GM10266 (cell line): ENCODE measurements around the gene VPS37D.
"Not testable (repeated sequence)": the region's sequence is repeated elsewhere in the genome, so short reads cannot be mapped to it uniquely, and the experiment has no call there.

ENCODE experiments used
- DNase-seq: peaks from one replicate; pipeline ENCODE4 v3.0.0; 2012; ENCODE audit errors: extremely low spot score
- TF ChIP-seq, protein P1 (sequence below): IDR thresholded peaks from 2 replicates; pipeline ENCODE4 v1.5.1; 2012; ENCODE audit warnings: mild to moderate bottlenecking, low read depth; ENCODE audit not compliant: control insufficient read depth, insufficient read depth; ENCODE audit errors: missing control alignments

Gene VPS37D

DNA sequence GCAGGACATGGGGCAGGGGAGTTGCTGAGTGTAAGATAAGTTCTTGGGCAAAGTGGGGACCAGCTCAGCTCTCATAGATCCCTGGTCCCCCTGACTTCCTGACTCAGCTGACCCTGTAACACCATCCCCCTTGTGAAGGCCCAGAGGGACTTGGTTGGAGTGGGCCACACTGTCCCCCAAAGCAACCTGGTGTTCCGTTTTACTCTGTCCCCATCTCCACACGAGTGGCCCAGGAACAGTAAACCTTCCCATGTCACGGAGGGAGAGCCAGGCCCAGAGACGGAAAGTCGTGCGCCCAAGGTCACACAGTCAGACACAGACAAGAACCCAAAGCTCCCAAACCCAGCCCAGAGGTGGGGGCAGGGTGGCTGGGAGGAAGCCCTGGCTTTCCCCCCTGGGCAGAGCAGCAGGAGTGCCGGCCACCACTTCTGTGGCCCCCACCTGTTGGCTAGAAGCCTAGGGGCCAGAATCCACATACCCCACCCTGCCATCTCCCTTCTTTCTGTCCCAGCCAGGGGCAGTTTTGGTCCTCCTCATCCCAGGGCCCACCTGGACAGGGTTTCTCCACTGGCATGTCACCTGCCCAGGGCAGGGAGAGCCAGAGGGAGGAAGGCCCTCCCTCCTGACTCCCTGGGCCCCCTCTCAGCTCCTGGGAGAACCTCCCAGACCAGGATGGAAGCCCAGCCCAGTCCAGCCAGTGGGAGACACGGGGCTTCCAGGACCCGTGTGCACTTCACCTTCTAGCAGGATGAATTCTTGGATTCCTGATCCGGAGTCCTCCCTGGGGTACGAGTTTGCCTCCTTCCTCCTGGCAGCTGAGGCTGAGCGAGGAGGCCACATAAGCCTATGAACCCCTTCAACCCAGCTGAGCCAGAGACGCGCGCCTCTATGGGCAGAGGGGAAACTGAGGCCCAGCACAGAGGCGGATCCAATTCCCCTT lies 20.6 kb upstream of the VPS37D start:
- no peak for DNase-seq
- TF ChIP-seq, protein P1, sequence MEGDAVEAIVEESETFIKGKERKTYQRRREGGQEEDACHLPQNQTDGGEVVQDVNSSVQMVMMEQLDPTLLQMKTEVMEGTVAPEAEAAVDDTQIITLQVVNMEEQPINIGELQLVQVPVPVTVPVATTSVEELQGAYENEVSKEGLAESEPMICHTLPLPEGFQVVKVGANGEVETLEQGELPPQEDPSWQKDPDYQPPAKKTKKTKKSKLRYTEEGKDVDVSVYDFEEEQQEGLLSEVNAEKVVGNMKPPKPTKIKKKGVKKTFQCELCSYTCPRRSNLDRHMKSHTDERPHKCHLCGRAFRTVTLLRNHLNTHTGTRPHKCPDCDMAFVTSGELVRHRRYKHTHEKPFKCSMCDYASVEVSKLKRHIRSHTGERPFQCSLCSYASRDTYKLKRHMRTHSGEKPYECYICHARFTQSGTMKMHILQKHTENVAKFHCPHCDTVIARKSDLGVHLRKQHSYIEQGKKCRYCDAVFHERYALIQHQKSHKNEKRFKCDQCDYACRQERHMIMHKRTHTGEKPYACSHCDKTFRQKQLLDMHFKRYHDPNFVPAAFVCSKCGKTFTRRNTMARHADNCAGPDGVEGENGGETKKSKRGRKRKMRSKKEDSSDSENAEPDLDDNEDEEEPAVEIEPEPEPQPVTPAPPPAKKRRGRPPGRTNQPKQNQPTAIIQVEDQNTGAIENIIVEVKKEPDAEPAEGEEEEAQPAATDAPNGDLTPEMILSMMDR: no peak

DNA sequence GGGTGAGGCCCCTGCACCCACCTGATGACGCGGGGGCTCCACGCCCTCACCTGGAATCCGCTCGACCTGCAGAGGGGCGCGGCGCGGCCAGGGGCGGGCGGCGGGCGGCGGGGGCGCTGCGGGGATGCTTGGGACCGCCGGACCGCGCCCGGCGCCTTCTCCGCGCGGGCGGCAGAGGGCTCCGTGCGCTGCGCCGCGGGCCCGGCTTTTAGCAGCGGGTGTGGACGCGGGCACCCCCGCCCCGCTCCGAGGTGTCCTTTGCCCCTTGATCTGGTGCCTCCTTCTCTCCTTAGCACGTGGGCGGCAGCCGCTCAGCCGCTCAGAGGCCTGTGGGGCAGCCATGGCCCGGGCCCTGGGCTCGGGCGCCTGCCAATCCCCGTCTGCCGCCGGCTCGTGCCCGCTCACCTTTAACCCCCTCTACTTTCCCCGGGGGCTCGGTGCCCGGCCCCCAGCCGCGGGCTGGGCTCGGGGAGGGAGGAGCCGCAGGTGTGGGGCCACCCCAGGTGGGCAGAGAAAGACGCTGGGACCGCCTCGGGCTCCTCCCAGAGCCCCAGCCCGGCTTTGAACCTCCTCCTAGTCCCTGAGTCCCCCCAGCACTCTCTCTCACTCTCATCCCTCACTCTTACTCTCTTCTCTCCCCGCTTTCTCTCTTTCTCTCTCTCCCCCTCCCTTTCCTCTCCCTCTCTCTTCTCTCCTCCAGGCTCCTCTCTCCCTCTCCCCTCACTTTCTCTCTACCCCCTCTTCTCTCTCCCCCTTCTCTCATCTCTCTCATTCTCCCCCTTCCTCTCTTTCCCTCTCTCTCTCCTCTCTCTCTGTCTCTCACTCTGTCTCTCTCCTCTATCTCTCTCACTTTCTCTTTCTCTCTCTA lies 19.7 kb upstream of the VPS37D start:
- peak; percentile 53 for DNase-seq
- TF ChIP-seq, protein P1: no peak

DNA sequence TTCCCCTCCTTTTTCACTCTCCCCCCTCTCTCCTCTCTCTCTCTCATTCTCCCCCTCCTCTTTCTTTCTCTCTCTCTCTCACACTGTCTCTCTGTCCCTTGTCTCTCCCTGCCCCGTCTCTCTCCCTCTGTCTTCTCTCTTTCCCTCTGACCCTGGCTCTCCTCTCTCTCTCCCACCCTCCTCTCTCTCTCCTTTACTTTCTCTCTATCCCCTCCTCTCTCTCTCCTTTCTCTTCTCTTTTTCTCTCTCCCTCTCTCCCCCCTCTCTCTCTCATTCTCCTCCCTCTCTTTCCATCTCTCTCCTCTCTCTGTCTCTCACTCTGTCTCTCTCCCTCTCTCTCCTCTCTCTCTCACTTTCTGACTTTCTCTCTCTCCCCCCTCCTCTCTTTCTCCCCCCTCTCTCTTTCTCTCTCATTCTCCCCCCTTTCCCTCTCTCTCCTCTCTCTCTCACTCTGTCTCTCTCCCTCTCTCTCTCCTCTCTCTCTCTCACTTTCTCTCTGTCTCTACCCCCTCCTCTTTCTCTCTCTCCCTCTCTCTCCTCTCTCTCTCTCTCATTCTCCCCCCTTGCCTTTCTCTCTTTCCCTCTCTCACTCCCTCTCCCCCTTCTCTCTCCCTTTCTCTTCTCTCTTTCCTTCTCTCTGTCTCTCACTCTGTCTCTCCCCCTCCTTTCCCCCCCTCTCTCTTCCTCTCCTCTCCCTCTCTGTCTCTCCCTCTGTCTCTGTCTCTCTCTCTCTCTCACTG lies 18.9 kb upstream of the VPS37D start:
- DNase-seq: no peak
- TF ChIP-seq, protein P1: no peak

DNA sequence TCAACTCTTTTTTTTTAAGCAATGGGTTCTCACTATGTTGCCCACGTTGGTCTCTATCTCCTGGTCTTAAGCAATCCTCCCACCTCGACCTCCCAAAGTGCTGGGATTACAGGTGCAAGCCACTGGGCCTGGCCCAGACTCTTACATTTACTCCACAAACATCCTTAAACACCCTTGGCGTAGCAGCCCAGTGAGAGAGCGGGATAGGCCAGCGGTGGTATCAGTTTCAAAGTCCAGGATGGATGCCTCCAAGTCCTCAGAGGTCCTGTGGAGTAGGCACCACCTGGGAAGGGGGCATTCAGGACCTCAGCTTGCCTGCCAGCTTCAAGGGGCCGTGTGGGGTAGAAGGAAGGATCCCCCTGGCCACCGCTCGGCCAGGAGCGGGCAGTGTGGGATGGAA lies 18.1 kb upstream of the VPS37D start:
- DNase-seq: no peak
- TF ChIP-seq, protein P1: no peak

DNA sequence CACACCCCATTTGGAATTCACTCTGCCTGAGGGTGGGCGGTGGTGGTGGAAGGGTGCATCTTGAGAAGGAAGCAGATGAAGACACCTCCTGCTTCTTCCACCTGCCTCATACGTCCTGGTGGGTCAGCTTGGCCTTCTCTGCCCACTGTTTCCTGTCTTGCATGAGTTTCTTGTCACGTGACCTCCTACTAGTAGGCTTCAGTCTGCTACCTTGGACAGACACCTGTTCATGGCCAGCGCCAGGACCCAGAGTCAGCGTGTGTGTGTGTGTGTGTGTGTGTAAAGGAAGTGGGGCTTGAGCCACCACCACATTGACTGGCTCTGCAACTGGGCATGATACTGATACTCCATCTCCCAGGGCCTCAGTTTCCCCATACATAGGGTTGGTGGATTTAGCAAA lies 17.1 kb upstream of the VPS37D start:
- TF ChIP-seq, protein P1: no peak
- DNase-seq: no peak

DNA sequence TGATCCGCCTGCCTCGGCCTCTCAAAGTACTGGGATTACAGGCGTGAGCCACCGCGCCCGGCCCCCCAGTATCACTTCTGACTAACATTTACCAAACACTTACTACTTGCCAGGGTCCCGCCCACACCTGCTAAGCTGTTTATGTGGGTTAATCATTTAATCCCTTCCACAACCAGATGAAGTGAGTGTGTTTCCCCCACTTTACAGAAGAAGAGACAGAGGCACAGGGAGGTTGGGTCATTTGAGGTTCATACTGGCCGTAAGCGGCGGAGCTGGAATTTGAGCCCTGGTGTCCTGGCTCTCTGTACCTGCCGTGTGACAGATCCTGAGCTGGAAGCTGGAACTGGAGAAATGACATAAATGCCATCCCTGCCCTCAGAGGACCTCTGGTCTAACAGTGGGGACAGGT lies 15.1 kb upstream of the VPS37D start:
- no peak for DNase-seq
- TF ChIP-seq, protein P1: no peak

DNA sequence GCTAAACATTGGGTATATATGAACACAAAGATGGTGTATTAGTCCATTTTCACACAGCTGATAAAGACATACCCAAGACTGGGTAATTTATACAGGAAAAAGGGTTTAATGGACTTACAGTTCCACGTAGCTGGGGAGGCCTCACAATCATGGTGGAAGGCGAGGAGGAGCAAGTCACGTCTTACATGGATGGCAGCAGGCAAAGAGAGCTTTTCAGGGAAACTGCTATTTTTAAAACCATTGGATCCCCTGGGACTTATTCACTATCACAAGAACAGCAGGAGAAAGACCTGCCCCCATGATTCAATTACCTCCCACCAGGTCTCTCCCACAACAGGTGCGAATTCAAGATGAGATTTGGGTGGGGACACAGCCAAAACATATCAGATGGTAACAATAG lies 12.3 kb upstream of the VPS37D start:
- not testable (repeated sequence) for DNase-seq
